Subcutaneous adipose tissue (tissue), 4 donors: ENCODE measurements around the gene MYH9. TPM values are rescaled to one million over a fixed set of nuclear protein-coding genes. Genes with fewer than 3 reads are reported as not detected.

Source experiments
- CTCF ChIP-seq: fragments of 450-650 bp; IDR thresholded peaks from one replicate; pipeline ENCODE4 v1.5.1; 2016; ENCODE audit warnings: low read depth, mild to moderate bottlenecking, control low read depth, antibody characterized with exemption, moderate library complexity
- total RNA-seq, 4 donors: library from RNA; depleted of rRNA; stranded (reverse); fragments of >200 nt; gene quantifications; one replicate each; pipeline ENCODE4 v1.1.0, GENCODE V29; 2016

The MYH9 gene
- total RNA-seq, 4 donors from 2014 or later = 187 to 410 (median 233) TPM

DNA sequence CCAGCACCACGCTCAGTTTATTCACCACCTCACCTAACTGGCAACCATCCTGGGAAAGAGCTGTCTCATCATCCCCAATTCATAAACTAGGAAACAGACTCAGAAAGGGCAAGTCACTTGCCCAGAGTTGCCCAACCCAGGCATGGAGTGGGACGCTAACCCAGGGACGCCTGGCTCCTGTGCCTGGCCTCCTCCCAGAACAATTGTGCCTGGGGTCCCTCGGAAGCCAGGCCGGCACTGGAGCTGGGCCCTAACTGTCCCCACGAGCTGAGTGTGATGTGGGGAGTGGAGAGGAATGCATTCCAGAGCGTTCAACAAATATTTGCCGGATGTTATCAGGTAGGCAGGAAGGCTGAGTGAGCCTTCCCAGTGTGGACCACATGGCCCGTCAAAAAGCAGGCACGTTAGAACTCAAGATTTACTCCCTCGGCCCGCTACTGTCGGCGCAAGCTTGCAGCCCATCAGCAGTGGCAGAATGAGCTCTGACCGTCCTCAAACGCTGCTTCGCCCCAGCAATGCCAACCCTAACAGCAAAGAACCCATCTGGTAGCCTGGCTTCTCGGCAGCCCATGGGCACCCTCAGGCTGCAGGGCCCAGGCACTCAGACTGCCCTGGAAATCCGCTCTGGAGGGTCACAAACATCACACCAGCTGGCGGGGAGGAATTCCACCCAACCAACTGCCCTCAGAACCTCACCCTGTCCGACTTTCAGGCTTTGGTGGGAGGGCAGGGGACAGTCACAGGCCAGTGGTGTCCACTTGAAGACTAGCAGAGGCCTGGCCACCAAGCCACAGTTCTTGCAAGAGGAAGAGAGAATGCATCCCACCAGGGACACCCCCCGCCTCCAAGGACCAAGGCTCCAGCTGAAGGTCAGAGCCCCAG lies 35.6 kb downstream of the MYH9 start:
- no peak for TF ChIP-seq CTCF

- TF ChIP-seq CTCF = no peak
These were observed 36.8 kb downstream of the MYH9 start for GRCh38 chr22:36350751-36351594.

GRCh38 chr22:36349726-36350125 lies 38.0 kb downstream of the MYH9 start:
- no peak for TF ChIP-seq CTCF

GRCh38 chr22:36348760-36349159 lies 39.0 kb downstream of the MYH9 start:
- no peak for TF ChIP-seq CTCF

- TF ChIP-seq CTCF = no peak
These were observed 40.7 kb downstream of the MYH9 start for GRCh38 chr22:36347094-36347493.

DNA sequence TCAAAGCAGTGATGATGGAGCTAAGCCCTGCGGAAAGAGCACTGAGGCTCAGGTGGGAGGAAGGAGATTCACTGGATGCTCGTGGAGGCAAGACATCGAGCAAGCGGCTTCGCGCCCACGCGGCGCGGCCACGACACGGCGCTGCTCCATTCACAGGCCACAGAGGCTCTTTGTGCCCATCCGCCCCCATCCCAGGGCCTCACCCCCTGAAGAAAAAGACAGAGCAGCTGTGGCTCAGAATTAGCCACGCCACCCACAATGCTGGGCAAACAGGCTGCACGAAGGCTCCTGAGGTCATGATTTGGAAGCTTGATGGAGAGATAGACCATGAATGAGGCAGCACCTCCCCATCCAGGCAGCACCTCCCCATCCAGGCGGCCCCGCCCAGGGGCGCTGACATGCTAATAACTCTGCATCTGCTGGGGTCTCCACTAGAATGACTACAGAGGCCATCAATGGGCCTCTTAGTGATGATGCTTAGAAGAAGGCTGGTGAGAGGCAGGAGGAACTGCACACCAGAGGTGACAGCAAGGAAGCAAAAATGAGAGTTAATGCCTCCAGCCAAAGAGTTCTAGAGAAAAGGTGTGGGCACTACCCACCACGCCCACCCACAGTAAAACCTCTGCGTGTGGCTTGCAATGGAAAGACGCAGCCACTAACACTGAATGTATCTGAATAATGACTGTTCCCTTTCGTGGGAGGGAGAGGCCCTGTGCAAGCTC lies 43.5 kb downstream of the MYH9 start:
- no peak for TF ChIP-seq CTCF
